MM.1S (cell line): ENCODE data around the gene GYPC.

Experiments used
- DNase-seq: peaks from one replicate; pipeline ENCODE4 v3.0.0-alpha.2; 2015
- H2AFZ ChIP-seq: fragments of 300-600 bp; sonication (generic); 2 replicates; pipeline ENCODE4 v1.6.0; 2016; ENCODE audit warnings: antibody characterized with exemption, low read length
- H3F3A ChIP-seq: fragments of 300-600 bp; sonication (generic); 2 replicates; pipeline ENCODE4 v1.6.1; 2016; ENCODE audit warnings: mild to moderate bottlenecking, antibody characterized with exemption, low read length, moderate library complexity, mixed read lengths; ENCODE audit not compliant: insufficient read depth
- H3K27ac ChIP-seq: fragments of 300-600 bp; sonication (generic); 2 replicates; pipeline ENCODE4 v1.5.1; 2016; ENCODE audit warnings: mild to moderate bottlenecking, low read length
- H3K27me3 ChIP-seq: fragments of 300-600 bp; sonication (generic); replicated peaks from 2 replicates; pipeline ENCODE4 v1.6.0; 2016; ENCODE audit warnings: low read length; ENCODE audit not compliant: insufficient read depth
- H3K36me3 ChIP-seq: fragments of 300-600 bp; sonication (generic); replicated peaks from 2 replicates; pipeline ENCODE4 v1.6.1; 2016; ENCODE audit warnings: mild to moderate bottlenecking, low read length, mixed read lengths; ENCODE audit not compliant: insufficient read depth
- H3K4me1 ChIP-seq: fragments of 300-600 bp; sonication (generic); 2 replicates; pipeline ENCODE4 v1.6.1; 2016; ENCODE audit warnings: low read length, mixed read lengths
- H3K4me2 ChIP-seq: fragments of 300-600 bp; sonication (generic); 2 replicates; pipeline ENCODE4 v1.6.0; 2016; ENCODE audit warnings: low read depth, low read length
- H3K4me3 ChIP-seq: fragments of 300-600 bp; sonication (generic); 2 replicates; pipeline ENCODE4 v1.5.1; 2016; ENCODE audit warnings: low read length, mixed read lengths
- H3K79me2 ChIP-seq: fragments of 300-600 bp; sonication (generic); 2 replicates; pipeline ENCODE4 v1.6.1; 2016; ENCODE audit warnings: mixed run types, low read length, mixed read lengths
- H3K9ac ChIP-seq: fragments of 300-600 bp; sonication (generic); 2 replicates; pipeline ENCODE4 v1.6.1; 2016; ENCODE audit warnings: low read length, mixed read lengths
- H3K9me2 ChIP-seq: fragments of 300-600 bp; sonication (generic); replicated peaks from 2 replicates; pipeline ENCODE4 v1.6.1; 2016; ENCODE audit warnings: mild to moderate bottlenecking, low read length, mixed read lengths; ENCODE audit not compliant: insufficient read depth
- H3K9me3 ChIP-seq: fragments of 300-600 bp; sonication (generic); replicated peaks from 2 replicates; pipeline ENCODE4 v1.6.1; 2016; ENCODE audit warnings: mild to moderate bottlenecking, low read length, mixed read lengths; ENCODE audit not compliant: insufficient read depth
- H4K20me1 ChIP-seq: fragments of 300-600 bp; sonication (generic); 2 replicates; pipeline ENCODE4 v1.6.1; 2016; ENCODE audit warnings: mild to moderate bottlenecking, low read length, moderate library complexity, mixed read lengths; ENCODE audit not compliant: insufficient read depth
- CTCF ChIP-seq: fragments of 300-600 bp; sonication (generic); IDR thresholded peaks from 2 replicates; pipeline ENCODE4 v1.5.1; 2016; ENCODE audit warnings: antibody characterized with exemption, low read length, mixed read lengths
- EZH2 ChIP-seq: fragments of 300-600 bp; sonication (generic); optimal IDR thresholded peaks from 2 replicates; pipeline ENCODE3; 2017; ENCODE audit warnings: low read depth, mild to moderate bottlenecking, antibody characterized with exemption, low read length, mixed read lengths
- EZH2phosphoT487 ChIP-seq: fragments of 300-600 bp; sonication (generic); IDR thresholded peaks from 2 replicates; pipeline ENCODE4 v1.6.1; 2018; ENCODE audit warnings: antibody characterized with exemption, low read length

Gene GYPC

GRCh38 chr2:126676221-126677175 lies 20.5 kb downstream of the GYPC start:
- TF ChIP-seq EZH2 = no peak
- TF ChIP-seq CTCF = no peak
- no peak for TF ChIP-seq EZH2phosphoT487
- no peaks in the 10 kb centered on the region for H3K9me2 ChIP-seq
- no peak for DNase-seq
- H4K20me1 ChIP-seq = no peaks in the 10 kb centered on the region
- peaks cover 55% of the 10 kb centered on the region for H3K79me2 ChIP-seq
- H3K4me1 ChIP-seq = no peaks in the 10 kb centered on the region
- no peaks in the 10 kb centered on the region for H3F3A ChIP-seq
- no peak overlapping the region for H2AFZ ChIP-seq
- H3K36me3 ChIP-seq = no peaks in the 10 kb centered on the region; the same call in 1 of the 2 replicates
- H3K27me3 ChIP-seq = no peaks in the 10 kb centered on the region
- H3K9ac ChIP-seq = no peak overlapping the region
- no peak overlapping the region for H3K4me3 ChIP-seq
- H3K9me3 ChIP-seq = no peaks in the 10 kb centered on the region
- no peak overlapping the region for H3K27ac ChIP-seq
- no peak overlapping the region for H3K4me2 ChIP-seq

GRCh38 chr2:126677176-126677538 lies 21.2 kb downstream of the GYPC start:
- Histone ChIP-seq H2AFZ (no peak overlapping the region), H3K36me3 (no peaks in the 10 kb centered on the region; the same call in 1 of the 2 replicates), H3K4me3 (no peak overlapping the region), H3K27ac (no peak overlapping the region), H4K20me1 (no peaks in the 10 kb centered on the region), H3F3A (no peaks in the 10 kb centered on the region), H3K4me1 (no peaks in the 10 kb centered on the region), H3K4me2 (no peak overlapping the region), H3K9me2 (no peaks in the 10 kb centered on the region), H3K79me2 (peaks cover 49% of the 10 kb centered on the region), H3K9me3 (no peaks in the 10 kb centered on the region), H3K27me3 (no peaks in the 10 kb centered on the region), H3K9ac (no peak overlapping the region)
- DNase-seq = no peak
- TF ChIP-seq EZH2 = no peak
- no peak for TF ChIP-seq EZH2phosphoT487

GRCh38 chr2:126678269-126679065 lies 22.5 kb downstream of the GYPC start:
- H3K9me2 ChIP-seq = no peaks in the 10 kb centered on the region
- no peak overlapping the region for H3K9ac ChIP-seq
- no peaks in the 10 kb centered on the region for H3F3A ChIP-seq
- H2AFZ ChIP-seq = no peak overlapping the region
- no peak for TF ChIP-seq CTCF
- H3K4me3 ChIP-seq = no peak overlapping the region
- no peaks in the 10 kb centered on the region for H3K9me3 ChIP-seq
- no peaks in the 10 kb centered on the region; the same call in 1 of the 2 replicates for H3K36me3 ChIP-seq
- no peaks in the 10 kb centered on the region for H3K27me3 ChIP-seq
- H4K20me1 ChIP-seq = no peaks in the 10 kb centered on the region
- no peak overlapping the region for H3K4me2 ChIP-seq
- DNase-seq = no peak
- H3K27ac ChIP-seq = no peak overlapping the region
- H3K79me2 ChIP-seq = peaks cover 39% of the 10 kb centered on the region
- H3K4me1 ChIP-seq = no peaks in the 10 kb centered on the region
